Neural cell (in vitro differentiated cells): Measurements from ENCODE around the gene DCBLD1. TPM values are rescaled to one million over a fixed set of nuclear protein-coding genes. Genes with fewer than 3 reads are reported as not detected.

Experiments used
- H2AFZ ChIP-seq: fragments of 200-600, 300-800 bp; sonication (generic), shearing (Covaris generic); 2 replicates; pipeline ENCODE4 v1.6.0; 2014; ENCODE audit warnings: low read depth, mild to moderate bottlenecking, antibody characterized with exemption, low read length, moderate library complexity
- H3F3A ChIP-seq: fragments of 200-600 bp; shearing (Covaris generic); 2 replicates; pipeline ENCODE4 v1.6.1; 2016; ENCODE audit warnings: mild to moderate bottlenecking, moderate library complexity, mixed read lengths, antibody characterized with exemption, low read length; ENCODE audit not compliant: insufficient read depth, poor library complexity, severe bottlenecking
- H3K27ac ChIP-seq: fragments of 200-600, 300-800 bp; sonication (generic), shearing (Covaris generic); 2 replicates; pipeline ENCODE4 v1.5.1; 2014; ENCODE audit warnings: mild to moderate bottlenecking, low read length, moderate library complexity
- H3K27me3 ChIP-seq: fragments of 300-800, 200-600 bp; sonication (generic), shearing (Covaris generic); 2 replicates; pipeline ENCODE4 v1.6.0; 2014; ENCODE audit warnings: mild to moderate bottlenecking, low read depth, low read length, moderate library complexity; ENCODE audit not compliant: insufficient read depth
- H3K36me3 ChIP-seq: fragments of 300-800, 200-600 bp; sonication (generic), shearing (Covaris generic); 2 replicates; pipeline ENCODE4 v1.5.1; 2014; ENCODE audit warnings: mild to moderate bottlenecking, antibody characterized with exemption, low read length, moderate library complexity; ENCODE audit not compliant: insufficient read depth
- H3K4me2 ChIP-seq: fragments of 300-800, 200-600 bp; sonication (generic), shearing (Covaris generic); 2 replicates; pipeline ENCODE4 v1.6.0; 2014; ENCODE audit warnings: mild to moderate bottlenecking, low read length
- H3K4me3 ChIP-seq: fragments of 300-800, 200-600 bp; sonication (generic), shearing (Covaris generic); 2 replicates; pipeline ENCODE4 v1.5.1; 2014; ENCODE audit warnings: mild to moderate bottlenecking, low read length, moderate library complexity
- H3K79me2 ChIP-seq: fragments of 200-600 bp; shearing (Covaris generic); replicated peaks from 2 replicates; pipeline ENCODE4 v1.6.0; 2014; ENCODE audit warnings: mild to moderate bottlenecking, low read length, moderate library complexity; ENCODE audit not compliant: insufficient read depth
- H3K9ac ChIP-seq: fragments of 300-800, 200-600 bp; sonication (generic), shearing (Covaris generic); 2 replicates; pipeline ENCODE4 v1.6.1; 2016; ENCODE audit warnings: mild to moderate bottlenecking, low read length, mixed read lengths
- H3K9me2 ChIP-seq: fragments of 200-600 bp; shearing (Covaris generic); 2 replicates; pipeline ENCODE4 v1.6.1; 2016; ENCODE audit warnings: mild to moderate bottlenecking, low read length, mixed read lengths; ENCODE audit not compliant: insufficient read depth
- H3K9me3 ChIP-seq: fragments of 200-600, 300-800 bp; sonication (generic), shearing (Covaris generic); 2 replicates; pipeline ENCODE4 v1.6.1; 2016; ENCODE audit warnings: mild to moderate bottlenecking, mixed run types, low read length, moderate library complexity, mixed read lengths
- H4K20me1 ChIP-seq: fragments of 200-600 bp; shearing (Covaris generic); 2 replicates; pipeline ENCODE4 v1.6.1; 2016; ENCODE audit warnings: mild to moderate bottlenecking, mixed run types; ENCODE audit not compliant: insufficient read depth
- EP300 ChIP-seq: fragments of 450-650 bp; conservative IDR thresholded peaks from 2 replicates; pipeline ENCODE4 v1.6.1; 2014; ENCODE audit warnings: antibody characterized with exemption, mild to moderate bottlenecking, moderate library complexity; ENCODE audit not compliant: poor library complexity, severe bottlenecking
- EZH2 ChIP-seq: fragments of 200-600, 300-800 bp; shearing (Covaris generic), sonication (generic); IDR thresholded peaks from 2 replicates; pipeline ENCODE4 v1.6.1; 2014; ENCODE audit warnings: antibody characterized with exemption, low read length, borderline replicate concordance, mild to moderate bottlenecking; ENCODE audit not compliant: insufficient read depth, poor library complexity, severe bottlenecking
- MXI1 ChIP-seq: fragments of 450-650 bp; conservative IDR thresholded peaks from 2 replicates; pipeline ENCODE4 v1.6.1; 2014; ENCODE audit warnings: antibody characterized with exemption, mild to moderate bottlenecking; ENCODE audit not compliant: poor library complexity, severe bottlenecking
- POLR2AphosphoS5 ChIP-seq: IDR thresholded peaks from 2 replicates; pipeline ENCODE4 v1.6.1; 2012
- RAD21 ChIP-seq: fragments of 450-650 bp; conservative IDR thresholded peaks from 2 replicates; pipeline ENCODE4 v1.6.1; 2014; ENCODE audit warnings: antibody characterized with exemption, mild to moderate bottlenecking, moderate library complexity
- SMC3 ChIP-seq: fragments of 450-650 bp; conservative IDR thresholded peaks from 2 replicates; pipeline ENCODE4 v1.6.1; 2014; ENCODE audit warnings: antibody characterized with exemption, mild to moderate bottlenecking, moderate library complexity; ENCODE audit not compliant: poor library complexity
- TAF1 ChIP-seq: IDR thresholded peaks from 2 replicates; pipeline ENCODE4 v1.6.1; 2012; ENCODE audit warnings: low read depth
- polyA plus RNA-seq: library from polyadenylated mRNA; depleted of rRNA; stranded (reverse); fragments of >200 nt; gene quantifications from 2 replicates; pipeline ENCODE4 v1.2.3, GENCODE V29; 2014
- TF ChIP-seq, protein P1 (sequence below): fragments of 450-650 bp; IDR thresholded peaks from 2 replicates; pipeline ENCODE4 v1.5.1; 2014; ENCODE audit warnings: antibody characterized with exemption, mild to moderate bottlenecking, moderate library complexity; ENCODE audit not compliant: poor library complexity, severe bottlenecking
- TF ChIP-seq, protein P2 (sequence below): IDR thresholded peaks from 2 replicates; pipeline ENCODE4 v1.6.1; 2012; ENCODE audit warnings: borderline replicate concordance

Gene DCBLD1
- polyA plus RNA-seq, 1 donor from 2014 or later = 11.4 TPM

DNA sequence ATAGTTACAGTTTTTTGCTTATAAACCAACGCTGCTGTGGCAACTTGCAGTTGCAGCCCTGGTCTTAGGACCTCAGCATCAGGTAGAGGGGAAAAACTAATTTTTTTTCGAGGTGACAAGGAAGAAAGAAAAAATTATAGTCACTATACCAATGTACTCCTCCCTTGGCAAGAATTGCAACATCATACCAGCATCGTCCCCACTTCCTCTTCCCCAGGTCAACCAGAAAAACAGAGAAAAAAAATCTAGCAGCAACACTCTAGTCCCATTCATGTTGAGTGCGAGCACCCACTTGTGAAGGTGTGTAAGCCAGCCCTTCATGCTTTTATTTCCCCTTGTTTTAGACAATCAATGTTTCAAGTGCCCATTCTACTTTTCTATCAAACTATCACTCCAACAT is 13.1 kb upstream of the DCBLD1 start:
- no peaks in the 10 kb centered on the region for H3K36me3 ChIP-seq
- H3F3A ChIP-seq = no peaks in the 10 kb centered on the region
- no peaks in the 10 kb centered on the region for H3K27me3 ChIP-seq
- H3K4me2 ChIP-seq = no peak overlapping the region
- no peak overlapping the region for H3K27ac ChIP-seq
- H3K9me2 ChIP-seq = no peaks in the 10 kb centered on the region
- no peak overlapping the region for H3K9ac ChIP-seq
- H3K79me2 ChIP-seq = no peaks in the 10 kb centered on the region
- no peak overlapping the region for H2AFZ ChIP-seq
- no peaks in the 10 kb centered on the region for H4K20me1 ChIP-seq
- no peaks in the 10 kb centered on the region for H3K9me3 ChIP-seq
- TF ChIP-seq POLR2AphosphoS5 = no peak
- TF ChIP-seq, protein P1, sequence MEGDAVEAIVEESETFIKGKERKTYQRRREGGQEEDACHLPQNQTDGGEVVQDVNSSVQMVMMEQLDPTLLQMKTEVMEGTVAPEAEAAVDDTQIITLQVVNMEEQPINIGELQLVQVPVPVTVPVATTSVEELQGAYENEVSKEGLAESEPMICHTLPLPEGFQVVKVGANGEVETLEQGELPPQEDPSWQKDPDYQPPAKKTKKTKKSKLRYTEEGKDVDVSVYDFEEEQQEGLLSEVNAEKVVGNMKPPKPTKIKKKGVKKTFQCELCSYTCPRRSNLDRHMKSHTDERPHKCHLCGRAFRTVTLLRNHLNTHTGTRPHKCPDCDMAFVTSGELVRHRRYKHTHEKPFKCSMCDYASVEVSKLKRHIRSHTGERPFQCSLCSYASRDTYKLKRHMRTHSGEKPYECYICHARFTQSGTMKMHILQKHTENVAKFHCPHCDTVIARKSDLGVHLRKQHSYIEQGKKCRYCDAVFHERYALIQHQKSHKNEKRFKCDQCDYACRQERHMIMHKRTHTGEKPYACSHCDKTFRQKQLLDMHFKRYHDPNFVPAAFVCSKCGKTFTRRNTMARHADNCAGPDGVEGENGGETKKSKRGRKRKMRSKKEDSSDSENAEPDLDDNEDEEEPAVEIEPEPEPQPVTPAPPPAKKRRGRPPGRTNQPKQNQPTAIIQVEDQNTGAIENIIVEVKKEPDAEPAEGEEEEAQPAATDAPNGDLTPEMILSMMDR = no peak
- TF ChIP-seq, protein P2, sequence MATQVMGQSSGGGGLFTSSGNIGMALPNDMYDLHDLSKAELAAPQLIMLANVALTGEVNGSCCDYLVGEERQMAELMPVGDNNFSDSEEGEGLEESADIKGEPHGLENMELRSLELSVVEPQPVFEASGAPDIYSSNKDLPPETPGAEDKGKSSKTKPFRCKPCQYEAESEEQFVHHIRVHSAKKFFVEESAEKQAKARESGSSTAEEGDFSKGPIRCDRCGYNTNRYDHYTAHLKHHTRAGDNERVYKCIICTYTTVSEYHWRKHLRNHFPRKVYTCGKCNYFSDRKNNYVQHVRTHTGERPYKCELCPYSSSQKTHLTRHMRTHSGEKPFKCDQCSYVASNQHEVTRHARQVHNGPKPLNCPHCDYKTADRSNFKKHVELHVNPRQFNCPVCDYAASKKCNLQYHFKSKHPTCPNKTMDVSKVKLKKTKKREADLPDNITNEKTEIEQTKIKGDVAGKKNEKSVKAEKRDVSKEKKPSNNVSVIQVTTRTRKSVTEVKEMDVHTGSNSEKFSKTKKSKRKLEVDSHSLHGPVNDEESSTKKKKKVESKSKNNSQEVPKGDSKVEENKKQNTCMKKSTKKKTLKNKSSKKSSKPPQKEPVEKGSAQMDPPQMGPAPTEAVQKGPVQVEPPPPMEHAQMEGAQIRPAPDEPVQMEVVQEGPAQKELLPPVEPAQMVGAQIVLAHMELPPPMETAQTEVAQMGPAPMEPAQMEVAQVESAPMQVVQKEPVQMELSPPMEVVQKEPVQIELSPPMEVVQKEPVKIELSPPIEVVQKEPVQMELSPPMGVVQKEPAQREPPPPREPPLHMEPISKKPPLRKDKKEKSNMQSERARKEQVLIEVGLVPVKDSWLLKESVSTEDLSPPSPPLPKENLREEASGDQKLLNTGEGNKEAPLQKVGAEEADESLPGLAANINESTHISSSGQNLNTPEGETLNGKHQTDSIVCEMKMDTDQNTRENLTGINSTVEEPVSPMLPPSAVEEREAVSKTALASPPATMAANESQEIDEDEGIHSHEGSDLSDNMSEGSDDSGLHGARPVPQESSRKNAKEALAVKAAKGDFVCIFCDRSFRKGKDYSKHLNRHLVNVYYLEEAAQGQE = no peak
- TF ChIP-seq MXI1 = no peak
- TF ChIP-seq SMC3 = no peak
- no peak for TF ChIP-seq EP300
- no peak for TF ChIP-seq TAF1
- no peak for TF ChIP-seq RAD21
- TF ChIP-seq EZH2 = no peak
- no peak overlapping the region for H3K4me3 ChIP-seq

DNA sequence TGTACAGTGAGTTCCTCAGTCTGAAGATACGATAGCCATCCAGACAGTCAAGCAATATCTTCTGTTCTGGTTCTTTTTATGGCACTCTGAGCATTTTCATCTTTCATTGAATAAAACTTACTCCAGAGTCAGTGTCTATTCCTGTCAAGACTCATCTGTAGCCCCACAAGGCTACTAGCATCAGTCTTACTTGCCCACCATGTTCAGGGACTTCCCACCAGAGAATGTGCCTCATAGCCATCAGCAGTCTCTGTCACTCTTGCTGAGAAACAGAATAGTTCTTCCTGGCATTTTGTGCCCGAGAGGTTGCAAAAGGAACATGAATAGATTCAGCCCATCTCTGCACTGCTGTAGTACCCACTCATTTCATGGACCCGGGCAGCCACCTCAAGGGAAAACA is 12.7 kb upstream of the DCBLD1 start:
- H3K4me2 ChIP-seq = no peak overlapping the region
- H2AFZ ChIP-seq = no peak overlapping the region
- no peak overlapping the region for H3K27ac ChIP-seq
- no peaks in the 10 kb centered on the region for H3K27me3 ChIP-seq
- H3K79me2 ChIP-seq = no peaks in the 10 kb centered on the region
- H3K9me3 ChIP-seq = no peaks in the 10 kb centered on the region
- H3K4me3 ChIP-seq = no peak overlapping the region
- H3K9ac ChIP-seq = no peak overlapping the region
- H3F3A ChIP-seq = no peaks in the 10 kb centered on the region
- H3K9me2 ChIP-seq = no peaks in the 10 kb centered on the region
- H3K36me3 ChIP-seq = no peaks in the 10 kb centered on the region
- TF ChIP-seq SMC3 = no peak
- TF ChIP-seq, protein P2 = no peak
- no peaks in the 10 kb centered on the region for H4K20me1 ChIP-seq
